Trophoblast cell (in vitro differentiated cells and primary cell): ENCODE results near the gene WSCD1.

ENCODE experiments used
- DNase-seq, 2 donors: peaks; one replicate each; pipeline ENCODE4 v3.0.0-alpha.2; 2016
- H2AFZ ChIP-seq: 2 replicates; pipeline ENCODE4 v1.6.1; 2013; ENCODE audit warnings: low read length, moderate library complexity, mild to moderate bottlenecking; ENCODE audit not compliant: insufficient read depth, poor library complexity
- H2AK5ac ChIP-seq: 2 replicates; pipeline ENCODE4 v1.6.1; 2013; ENCODE audit warnings: mild to moderate bottlenecking, low read length
- H2BK120ac ChIP-seq: 2 replicates; pipeline ENCODE4 v1.6.1; 2013; ENCODE audit warnings: low read length, mild to moderate bottlenecking, moderate library complexity; ENCODE audit not compliant: insufficient read depth, poor library complexity
- H2BK12ac ChIP-seq: 2 replicates; pipeline ENCODE4 v1.6.1; 2013; ENCODE audit warnings: mild to moderate bottlenecking, low read length, moderate library complexity
- H2BK5ac ChIP-seq: 2 replicates; pipeline ENCODE4 v1.6.1; 2013; ENCODE audit warnings: low read length, low read depth, moderate library complexity, mild to moderate bottlenecking; ENCODE audit not compliant: poor library complexity
- H3K14ac ChIP-seq: 2 replicates; pipeline ENCODE4 v1.6.1; 2013; ENCODE audit warnings: mild to moderate bottlenecking, low read length
- H3K18ac ChIP-seq: 2 replicates; pipeline ENCODE4 v1.6.1; 2013; ENCODE audit warnings: mild to moderate bottlenecking, low read length
- H3K23ac ChIP-seq: 2 replicates; pipeline ENCODE4 v1.6.1; 2013; ENCODE audit warnings: low read length
- H3K27ac ChIP-seq: 2 replicates; pipeline ENCODE4 v1.5.1; 2013; ENCODE audit warnings: low read depth, mild to moderate bottlenecking, inconsistent platforms, low read length, moderate library complexity
- H3K27me3 ChIP-seq: 2 replicates; pipeline ENCODE4 v1.6.1; 2013; ENCODE audit warnings: inconsistent platforms, mild to moderate bottlenecking, low read length, moderate library complexity; ENCODE audit not compliant: insufficient read depth
- H3K36me3 ChIP-seq, 2 experiments: 1 replicate in 1 of 2; 2 replicates in 1 of 2; pipeline ENCODE4 v1.6.1; 2013; ENCODE audit warnings: low read length in 2 of 2, mild to moderate bottlenecking in 2 of 2, moderate library complexity in 1 of 2; ENCODE audit not compliant: insufficient read depth in 2 of 2, control insufficient read depth in 1 of 2
- H3K4ac ChIP-seq: 2 replicates; pipeline ENCODE4 v1.6.1; 2013; ENCODE audit warnings: low read depth, mild to moderate bottlenecking, low read length, moderate library complexity
- H3K4me1 ChIP-seq, 2 experiments: 1 replicate in 1 of 2; 2 replicates in 1 of 2; pipeline ENCODE4 v1.6.1; 2013; ENCODE audit warnings: low read length in 2 of 2, mild to moderate bottlenecking in 2 of 2, moderate library complexity in 1 of 2; ENCODE audit not compliant: insufficient read depth in 2 of 2, control insufficient read depth in 1 of 2
- H3K4me2 ChIP-seq: 2 replicates; pipeline ENCODE4 v1.6.1; 2013; ENCODE audit warnings: inconsistent platforms, mild to moderate bottlenecking, low read length, moderate library complexity
- H3K4me3 ChIP-seq: 2 replicates; pipeline ENCODE4 v1.5.1; 2013; ENCODE audit warnings: mild to moderate bottlenecking, low read depth, low read length, inconsistent platforms
- H3K79me1 ChIP-seq: one replicate; pipeline ENCODE4 v1.6.1; 2013; ENCODE audit warnings: low read length
- H3K79me2 ChIP-seq: 2 replicates; pipeline ENCODE4 v1.6.1; 2013; ENCODE audit warnings: low read length, mild to moderate bottlenecking; ENCODE audit not compliant: control insufficient read depth, insufficient read depth, poor library complexity
- H3K9ac ChIP-seq: 2 replicates; pipeline ENCODE4 v1.6.1; 2013; ENCODE audit warnings: mild to moderate bottlenecking, low read length
- H3K9me3 ChIP-seq: 2 replicates; pipeline ENCODE4 v1.6.1; 2013; ENCODE audit warnings: low read depth, mild to moderate bottlenecking, control low read depth, inconsistent platforms, low read length; ENCODE audit not compliant: insufficient read depth
- H4K12ac ChIP-seq: 2 replicates; pipeline ENCODE4 v1.6.1; 2013; ENCODE audit warnings: low read depth, mild to moderate bottlenecking, low read length, moderate library complexity
- H4K8ac ChIP-seq: 2 replicates; pipeline ENCODE4 v1.6.1; 2013; ENCODE audit warnings: low read depth, mild to moderate bottlenecking, low read length, moderate library complexity
- H4K91ac ChIP-seq: one replicate; pipeline ENCODE4 v1.6.1; 2013; ENCODE audit warnings: low read depth, mild to moderate bottlenecking, low read length, moderate library complexity
- WGBS: extraction: QIAGEN DNeasy Blood & Tissue Kit; methylation state at CpG from one replicate; pipeline ENCODE4 v1.1.7; 2013; ENCODE audit warnings: missing lambda C conversion rate; ENCODE audit not compliant: insufficient read length, insufficient coverage; ENCODE audit errors: extremely low coverage; 5-methylcytosine and 5-hydroxymethylcytosine counted together

WSCD1 gene

GRCh38 chr17:6065351-6065750 lies 4.8 kb upstream of the WSCD1 start:
- Histone ChIP-seq H3K14ac (no peak overlapping the region), H3K36me3 (no peaks in the 10 kb centered on the region), H4K91ac (no peak overlapping the region), H2AFZ (no peak overlapping the region), H3K4me3 (no peak overlapping the region), H2BK12ac (no peak overlapping the region), H2BK5ac (no peak overlapping the region), H3K18ac (no peak overlapping the region), H3K79me2 (no peaks in the 10 kb centered on the region), H4K8ac (no peak overlapping the region), H3K27ac (no peak overlapping the region), H2AK5ac (no peak overlapping the region), H3K4me1 (peaks cover 0 to 2% of the 10 kb centered on the region in 2 experiments), H3K27me3 (peaks cover 8% of the 10 kb centered on the region), H3K9me3 (no peaks in the 10 kb centered on the region), H2BK120ac (no peak overlapping the region), H4K12ac (no peak overlapping the region), H3K4me2 (no peak overlapping the region), H3K9ac (peak overlapping the region; percentile 4), H3K79me1 (no peaks in the 10 kb centered on the region), H3K4ac (no peak overlapping the region), H3K23ac (no peak overlapping the region)
- no CpG with 5 or more reads among the region's 7 CpGs for WGBS
- no peak for DNase-seq

DNA sequence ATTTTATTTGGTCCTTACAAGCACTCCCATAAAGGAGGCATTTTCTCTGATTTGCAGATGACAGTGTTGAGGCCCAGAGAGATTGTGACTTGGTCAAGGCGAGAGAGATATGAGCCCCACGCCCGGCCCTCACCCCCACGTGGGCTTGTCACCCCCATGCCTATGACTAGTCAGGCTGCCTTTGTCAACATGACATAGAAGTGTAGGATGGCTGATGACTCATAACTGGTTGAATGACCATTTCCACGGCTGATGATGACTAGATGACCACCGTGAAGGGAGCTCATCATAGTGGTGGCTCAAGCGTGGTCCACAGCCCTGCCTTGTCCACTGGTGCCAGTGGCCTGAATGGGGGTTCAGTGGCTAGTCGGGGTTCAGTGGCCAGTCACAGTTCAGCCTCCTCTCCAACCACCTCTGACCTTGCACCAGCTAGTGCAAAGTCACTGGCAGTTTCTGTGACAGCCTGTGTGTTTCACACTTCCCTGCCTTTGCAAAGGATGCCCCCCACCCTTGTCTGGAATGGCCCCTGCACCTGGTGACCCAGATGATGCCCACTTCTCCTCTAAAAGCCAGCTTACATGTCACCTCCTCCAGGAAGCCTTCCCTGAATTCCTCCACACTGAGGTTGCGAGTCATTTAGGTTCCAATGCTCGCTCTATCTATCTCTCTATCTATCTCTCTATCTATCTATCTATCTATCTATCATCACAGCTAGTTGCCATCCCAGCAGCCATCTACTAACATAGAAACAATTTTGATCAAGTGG lies 3.8 kb upstream of the WSCD1 start:
- Histone ChIP-seq H3K36me3 (no peaks in the 10 kb centered on the region), H3K4me3 (no peak overlapping the region), H3K23ac (no peak overlapping the region), H4K8ac (no peak overlapping the region), H3K18ac (no peak overlapping the region), H2BK5ac (no peak overlapping the region), H3K4me1 (peaks cover 0 to 7% of the 10 kb centered on the region in 2 experiments), H2AFZ (no peak overlapping the region), H3K9me3 (no peaks in the 10 kb centered on the region), H3K79me1 (no peaks in the 10 kb centered on the region), H3K4ac (no peak overlapping the region), H3K27me3 (peaks cover 14% of the 10 kb centered on the region), H2BK12ac (no peak overlapping the region), H2BK120ac (no peak overlapping the region), H3K14ac (no peak overlapping the region), H3K79me2 (no peaks in the 10 kb centered on the region), H3K4me2 (no peak overlapping the region), H4K91ac (no peak overlapping the region), H3K27ac (no peak overlapping the region), H4K12ac (no peak overlapping the region), H3K9ac (no peak overlapping the region), H2AK5ac (no peak overlapping the region)
- peak in 1 of 2 donors; percentile 2 for DNase-seq
- no CpG with 5 or more reads among the region's 10 CpGs for WGBS

DNA sequence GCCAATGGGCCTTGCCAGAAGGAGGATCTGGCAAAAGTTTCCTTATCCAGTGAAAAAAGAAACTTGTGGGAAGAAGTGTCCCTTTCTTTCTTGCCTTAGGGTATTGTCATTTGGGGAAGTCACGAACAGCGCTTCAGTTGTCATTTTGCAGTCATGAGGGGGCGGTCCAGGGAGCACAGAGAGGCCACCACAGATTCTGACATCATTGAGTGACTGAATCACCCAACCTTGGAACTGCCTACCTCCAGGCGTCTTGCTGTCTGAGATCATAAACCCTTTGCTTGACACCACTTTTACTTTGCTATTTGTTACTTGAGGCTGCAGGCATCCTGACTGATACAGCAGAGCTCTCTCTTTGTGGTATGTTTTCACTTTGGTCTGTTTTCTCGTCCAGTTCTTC lies 3.1 kb upstream of the WSCD1 start:
- Histone ChIP-seq H3K79me1 (no peaks in the 10 kb centered on the region), H2BK12ac (no peak overlapping the region), H3K4me3 (no peak overlapping the region), H3K36me3 (no peaks in the 10 kb centered on the region), H3K23ac (no peak overlapping the region), H3K18ac (no peak overlapping the region), H4K91ac (no peak overlapping the region), H2AK5ac (no peak overlapping the region), H3K4me1 (peaks cover 0 to 7% of the 10 kb centered on the region in 2 experiments), H3K9ac (no peak overlapping the region), H2AFZ (no peak overlapping the region), H4K8ac (no peak overlapping the region), H3K79me2 (no peaks in the 10 kb centered on the region), H4K12ac (no peak overlapping the region), H2BK5ac (no peak overlapping the region), H3K27me3 (peaks cover 15% of the 10 kb centered on the region), H2BK120ac (no peak overlapping the region), H3K9me3 (no peaks in the 10 kb centered on the region), H3K27ac (no peak overlapping the region), H3K4me2 (no peak overlapping the region), H3K14ac (no peak overlapping the region), H3K4ac (no peak overlapping the region)
- no peak for DNase-seq
- WGBS: no CpG with 5 or more reads among the region's 5 CpGs

DNA sequence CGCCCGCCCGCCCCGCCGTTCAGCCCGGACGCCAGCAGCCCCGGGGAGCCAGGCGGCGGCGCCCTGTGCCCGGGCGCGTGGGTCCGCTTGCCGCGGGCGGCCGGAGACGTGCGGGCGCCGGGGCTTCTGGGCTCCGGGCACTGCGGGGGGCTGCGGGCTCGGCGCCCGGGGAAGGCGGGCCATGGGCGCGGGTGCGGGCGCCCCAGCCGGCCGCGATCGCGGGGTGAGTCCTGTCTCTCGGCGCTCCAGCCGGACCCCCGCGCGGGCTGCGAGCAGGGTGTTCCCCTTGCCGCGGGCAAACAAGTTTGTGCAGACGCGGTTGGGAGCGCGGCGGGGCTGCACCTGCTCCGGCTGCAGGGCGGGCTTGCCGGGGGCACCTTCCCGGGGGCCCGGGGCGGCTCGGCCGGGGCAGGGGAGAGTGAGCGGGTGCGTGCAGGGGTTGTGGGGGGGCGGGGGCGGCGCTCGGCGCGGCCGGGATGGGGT lies 292 bp downstream of the WSCD1 start:
- H4K8ac ChIP-seq: no peak overlapping the region
- no peak overlapping the region for H3K14ac ChIP-seq
- no peak overlapping the region for H2BK12ac ChIP-seq
- H2BK120ac ChIP-seq: no peak overlapping the region
- no peaks in the 10 kb centered on the region for H3K79me1 ChIP-seq
- no peak overlapping the region for H4K91ac ChIP-seq
- H3K79me2 ChIP-seq: no peaks in the 10 kb centered on the region
- no peak overlapping the region for H2BK5ac ChIP-seq
- H3K9ac ChIP-seq: no peak overlapping the region
- no peaks in the 10 kb centered on the region for H3K36me3 ChIP-seq
- peak overlapping the region; percentile 57 for H3K4me3 ChIP-seq
- H2AK5ac ChIP-seq: no peak overlapping the region
- no peak overlapping the region for H3K27ac ChIP-seq
- H3K27me3 ChIP-seq: peaks cover 15% of the 10 kb centered on the region
- H3K4me1 ChIP-seq: peaks cover 0 to 7% of the 10 kb centered on the region in 2 experiments
- H3K4ac ChIP-seq: no peak overlapping the region
- no peak overlapping the region for H3K23ac ChIP-seq
- H3K4me2 ChIP-seq: peak overlapping the region; percentile 75
- DNase-seq: peak; percentile 14 to 30
- H3K9me3 ChIP-seq: no peaks in the 10 kb centered on the region
- H4K12ac ChIP-seq: no peak overlapping the region
- H3K18ac ChIP-seq: no peak overlapping the region
- H2AFZ ChIP-seq: no peak overlapping the region
- WGBS: no CpG with 5 or more reads among the region's 70 CpGs
